ENCODE data around the gene PERM1.

DNA sequence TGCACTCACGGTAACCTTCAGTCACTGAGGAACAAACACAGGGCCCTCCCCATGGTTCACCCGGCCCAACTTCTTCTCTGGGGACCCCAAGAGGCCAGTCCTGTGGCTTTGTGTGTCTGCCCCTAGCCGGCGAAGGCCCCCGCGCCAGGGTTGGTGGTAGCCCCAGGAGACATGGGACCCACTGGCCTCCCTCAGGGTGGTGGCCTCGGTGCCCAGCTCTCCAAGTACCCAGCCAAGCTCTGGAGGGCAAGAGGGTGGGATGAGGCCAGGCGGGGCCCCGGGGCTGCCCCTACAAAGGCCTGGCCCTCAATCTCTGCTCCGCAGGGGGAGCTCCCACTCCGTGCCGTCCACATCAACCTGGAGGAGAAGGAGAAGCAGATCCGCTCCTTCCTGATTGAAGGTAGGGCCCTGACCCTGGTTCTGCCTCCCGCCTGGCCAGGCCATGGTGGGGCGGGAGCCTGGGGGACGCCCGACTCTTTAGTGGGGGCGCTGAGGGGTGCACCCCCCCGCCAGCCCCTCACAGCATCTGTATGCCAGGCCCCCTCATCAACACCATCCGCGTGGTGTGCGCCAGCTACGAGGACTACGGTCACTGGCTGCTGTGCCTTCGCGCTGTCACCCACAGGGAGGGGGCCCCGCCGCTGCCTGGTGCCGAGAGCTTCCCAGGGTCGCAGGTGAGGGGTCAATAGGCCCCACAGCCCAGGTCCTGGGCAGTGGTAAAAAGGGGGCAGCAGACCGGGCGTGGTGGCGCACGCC is 10.0 kb downstream of the PERM1 start:
- TF ChIP-seq, protein P1, sequence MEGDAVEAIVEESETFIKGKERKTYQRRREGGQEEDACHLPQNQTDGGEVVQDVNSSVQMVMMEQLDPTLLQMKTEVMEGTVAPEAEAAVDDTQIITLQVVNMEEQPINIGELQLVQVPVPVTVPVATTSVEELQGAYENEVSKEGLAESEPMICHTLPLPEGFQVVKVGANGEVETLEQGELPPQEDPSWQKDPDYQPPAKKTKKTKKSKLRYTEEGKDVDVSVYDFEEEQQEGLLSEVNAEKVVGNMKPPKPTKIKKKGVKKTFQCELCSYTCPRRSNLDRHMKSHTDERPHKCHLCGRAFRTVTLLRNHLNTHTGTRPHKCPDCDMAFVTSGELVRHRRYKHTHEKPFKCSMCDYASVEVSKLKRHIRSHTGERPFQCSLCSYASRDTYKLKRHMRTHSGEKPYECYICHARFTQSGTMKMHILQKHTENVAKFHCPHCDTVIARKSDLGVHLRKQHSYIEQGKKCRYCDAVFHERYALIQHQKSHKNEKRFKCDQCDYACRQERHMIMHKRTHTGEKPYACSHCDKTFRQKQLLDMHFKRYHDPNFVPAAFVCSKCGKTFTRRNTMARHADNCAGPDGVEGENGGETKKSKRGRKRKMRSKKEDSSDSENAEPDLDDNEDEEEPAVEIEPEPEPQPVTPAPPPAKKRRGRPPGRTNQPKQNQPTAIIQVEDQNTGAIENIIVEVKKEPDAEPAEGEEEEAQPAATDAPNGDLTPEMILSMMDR (IDR thresholded peaks at IDR 0.05): no peak
- TF ChIP-seq, protein P2, sequence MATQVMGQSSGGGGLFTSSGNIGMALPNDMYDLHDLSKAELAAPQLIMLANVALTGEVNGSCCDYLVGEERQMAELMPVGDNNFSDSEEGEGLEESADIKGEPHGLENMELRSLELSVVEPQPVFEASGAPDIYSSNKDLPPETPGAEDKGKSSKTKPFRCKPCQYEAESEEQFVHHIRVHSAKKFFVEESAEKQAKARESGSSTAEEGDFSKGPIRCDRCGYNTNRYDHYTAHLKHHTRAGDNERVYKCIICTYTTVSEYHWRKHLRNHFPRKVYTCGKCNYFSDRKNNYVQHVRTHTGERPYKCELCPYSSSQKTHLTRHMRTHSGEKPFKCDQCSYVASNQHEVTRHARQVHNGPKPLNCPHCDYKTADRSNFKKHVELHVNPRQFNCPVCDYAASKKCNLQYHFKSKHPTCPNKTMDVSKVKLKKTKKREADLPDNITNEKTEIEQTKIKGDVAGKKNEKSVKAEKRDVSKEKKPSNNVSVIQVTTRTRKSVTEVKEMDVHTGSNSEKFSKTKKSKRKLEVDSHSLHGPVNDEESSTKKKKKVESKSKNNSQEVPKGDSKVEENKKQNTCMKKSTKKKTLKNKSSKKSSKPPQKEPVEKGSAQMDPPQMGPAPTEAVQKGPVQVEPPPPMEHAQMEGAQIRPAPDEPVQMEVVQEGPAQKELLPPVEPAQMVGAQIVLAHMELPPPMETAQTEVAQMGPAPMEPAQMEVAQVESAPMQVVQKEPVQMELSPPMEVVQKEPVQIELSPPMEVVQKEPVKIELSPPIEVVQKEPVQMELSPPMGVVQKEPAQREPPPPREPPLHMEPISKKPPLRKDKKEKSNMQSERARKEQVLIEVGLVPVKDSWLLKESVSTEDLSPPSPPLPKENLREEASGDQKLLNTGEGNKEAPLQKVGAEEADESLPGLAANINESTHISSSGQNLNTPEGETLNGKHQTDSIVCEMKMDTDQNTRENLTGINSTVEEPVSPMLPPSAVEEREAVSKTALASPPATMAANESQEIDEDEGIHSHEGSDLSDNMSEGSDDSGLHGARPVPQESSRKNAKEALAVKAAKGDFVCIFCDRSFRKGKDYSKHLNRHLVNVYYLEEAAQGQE (IDR thresholded peaks at IDR 0.05; ENCODE audit: insufficient read depth in 1 of 2, low read depth in 2 of 2, low read length in 1 of 2): no peak

Data from Panc1 (cell line).